Measurements from ENCODE around the gene ACSBG1. TPM values are rescaled to one million over a fixed set of nuclear protein-coding genes. Genes with fewer than 3 reads are reported as not detected.

The ACSBG1 gene
- polyA plus RNA-seq, 1 donor from 2014 or later, result 0.32 TPM

- H4K20me1 ChIP-seq (ENCODE audit: insufficient read depth), result no peaks in the 10 kb centered on the region
- no peak overlapping the region for H2AFZ ChIP-seq (ENCODE audit: low read depth, low read length)
- H3K4me3 ChIP-seq (ENCODE audit: low read length), result no peak overlapping the region
- TF ChIP-seq EP300 (conservative IDR thresholded peaks at IDR 0.05; ENCODE audit: poor library complexity, severe bottlenecking) (no peak), RAD21 (conservative IDR thresholded peaks at IDR 0.05) (no peak), CTCF (IDR thresholded peaks at IDR 0.05; ENCODE audit: poor library complexity, severe bottlenecking) (peak; percentile 25)
- H3K27me3 ChIP-seq (ENCODE audit: insufficient read depth, low read depth, low read length), result no peaks in the 10 kb centered on the region
- no peak overlapping the region for H3K27ac ChIP-seq (ENCODE audit: low read length)
- H3K9me2 ChIP-seq (ENCODE audit: insufficient read depth, low read length), result no peaks in the 10 kb centered on the region
- no peak overlapping the region for H3K9ac ChIP-seq (ENCODE audit: low read length)
- no peaks in the 10 kb centered on the region for H3F3A ChIP-seq (ENCODE audit: insufficient read depth, low read length, poor library complexity, severe bottlenecking)
- H3K4me2 ChIP-seq (ENCODE audit: low read length), result no peak overlapping the region
- no peaks in the 10 kb centered on the region for H3K9me3 ChIP-seq (ENCODE audit: low read length)
- no peaks in the 10 kb centered on the region for H3K79me2 ChIP-seq (replicated peaks; ENCODE audit: insufficient read depth, low read length)
- H3K36me3 ChIP-seq (ENCODE audit: insufficient read depth, low read length), result no peaks in the 10 kb centered on the region
Measured at GRCh38 chr15:78242128-78242527, 7.8 kb upstream of the ACSBG1 start.

GRCh38 chr15:78241017-78241416 is 6.7 kb upstream of the ACSBG1 start:
- H3K27me3 ChIP-seq (ENCODE audit: insufficient read depth, low read depth, low read length), result no peaks in the 10 kb centered on the region
- H3K9me3 ChIP-seq (ENCODE audit: low read length), result no peaks in the 10 kb centered on the region
- no peaks in the 10 kb centered on the region for H3K36me3 ChIP-seq (ENCODE audit: insufficient read depth, low read length)
- no peaks in the 10 kb centered on the region for H3F3A ChIP-seq (ENCODE audit: insufficient read depth, low read length, poor library complexity, severe bottlenecking)
- H3K27ac ChIP-seq (ENCODE audit: low read length), result no peak overlapping the region
- no peak overlapping the region for H3K4me3 ChIP-seq (ENCODE audit: low read length)
- no peaks in the 10 kb centered on the region for H4K20me1 ChIP-seq (ENCODE audit: insufficient read depth)
- TF ChIP-seq MXI1 (conservative IDR thresholded peaks at IDR 0.05; ENCODE audit: poor library complexity, severe bottlenecking), result no peak
- TF ChIP-seq SMC3 (conservative IDR thresholded peaks at IDR 0.05; ENCODE audit: poor library complexity), result peak; percentile 78
- TF ChIP-seq CTCF (IDR thresholded peaks at IDR 0.05; ENCODE audit: poor library complexity, severe bottlenecking), result peak; percentile 72
- no peak for TF ChIP-seq EZH2 (IDR thresholded peaks at IDR 0.05; ENCODE audit: borderline replicate concordance, insufficient read depth, low read length, poor library complexity, severe bottlenecking)
- peak; percentile 77 for TF ChIP-seq RAD21 (conservative IDR thresholded peaks at IDR 0.05)
- H3K9ac ChIP-seq (ENCODE audit: low read length), result no peak overlapping the region
- no peaks in the 10 kb centered on the region for H3K9me2 ChIP-seq (ENCODE audit: insufficient read depth, low read length)
- H3K4me2 ChIP-seq (ENCODE audit: low read length), result no peak overlapping the region
- H2AFZ ChIP-seq (ENCODE audit: low read depth, low read length), result no peak overlapping the region
- no peaks in the 10 kb centered on the region for H3K79me2 ChIP-seq (replicated peaks; ENCODE audit: insufficient read depth, low read length)

GRCh38 chr15:78239811-78240210 is 5.4 kb upstream of the ACSBG1 start:
- TF ChIP-seq CTCF (IDR thresholded peaks at IDR 0.05; ENCODE audit: poor library complexity, severe bottlenecking) (no peak), EZH2 (IDR thresholded peaks at IDR 0.05; ENCODE audit: borderline replicate concordance, insufficient read depth, low read length, poor library complexity, severe bottlenecking) (no peak), SMC3 (conservative IDR thresholded peaks at IDR 0.05; ENCODE audit: poor library complexity) (no peak), MXI1 (conservative IDR thresholded peaks at IDR 0.05; ENCODE audit: poor library complexity, severe bottlenecking) (no peak), TAF1 (IDR thresholded peaks at IDR 0.05; ENCODE audit: low read depth) (no peak), REST (IDR thresholded peaks at IDR 0.05; ENCODE audit: borderline replicate concordance) (no peak), POLR2AphosphoS5 (IDR thresholded peaks at IDR 0.05) (no peak), EP300 (conservative IDR thresholded peaks at IDR 0.05; ENCODE audit: poor library complexity, severe bottlenecking) (no peak), RAD21 (conservative IDR thresholded peaks at IDR 0.05) (no peak)
- H3K9me3 ChIP-seq (ENCODE audit: low read length), result no peaks in the 10 kb centered on the region
- H2AFZ ChIP-seq (ENCODE audit: low read depth, low read length), result no peak overlapping the region
- H3F3A ChIP-seq (ENCODE audit: insufficient read depth, low read length, poor library complexity, severe bottlenecking), result no peaks in the 10 kb centered on the region
- no peak overlapping the region for H3K27ac ChIP-seq (ENCODE audit: low read length)
- no peaks in the 10 kb centered on the region for H3K36me3 ChIP-seq (ENCODE audit: insufficient read depth, low read length)
- no peaks in the 10 kb centered on the region for H3K27me3 ChIP-seq (ENCODE audit: insufficient read depth, low read depth, low read length)
- H3K9me2 ChIP-seq (ENCODE audit: insufficient read depth, low read length), result no peaks in the 10 kb centered on the region
- no peak overlapping the region for H3K4me2 ChIP-seq (ENCODE audit: low read length)
- no peak overlapping the region for H3K4me3 ChIP-seq (ENCODE audit: low read length)
- no peaks in the 10 kb centered on the region for H4K20me1 ChIP-seq (ENCODE audit: insufficient read depth)
- H3K9ac ChIP-seq (ENCODE audit: low read length), result no peak overlapping the region
- H3K79me2 ChIP-seq (replicated peaks; ENCODE audit: insufficient read depth, low read length), result no peaks in the 10 kb centered on the region
